GM12864 (cell line): ENCODE results near the gene IL15.

Experiments used
- DNase-seq: peaks from one replicate; pipeline ENCODE4 v3.0.0-alpha.2; 2011; ENCODE audit warnings: low read depth
- H3K4me3 ChIP-seq: 2 replicates; pipeline ENCODE4 v1.5.1; 2011; ENCODE audit warnings: mild to moderate bottlenecking, low read depth, low read length, control low read depth
- CTCF ChIP-seq: IDR thresholded peaks from 2 replicates; pipeline ENCODE4 v1.5.1; 2011; ENCODE audit warnings: low read depth, mild to moderate bottlenecking, moderate library complexity, low read length, control low read depth, inconsistent platforms; ENCODE audit errors: missing control alignments

The IL15 gene

GRCh38 chr4:141711211-141711610, 74.8 kb downstream of the IL15 start:
- peak; percentile 54 for TF ChIP-seq CTCF
- H3K4me3 ChIP-seq, result no peak overlapping the region
- no peak for DNase-seq

DNA sequence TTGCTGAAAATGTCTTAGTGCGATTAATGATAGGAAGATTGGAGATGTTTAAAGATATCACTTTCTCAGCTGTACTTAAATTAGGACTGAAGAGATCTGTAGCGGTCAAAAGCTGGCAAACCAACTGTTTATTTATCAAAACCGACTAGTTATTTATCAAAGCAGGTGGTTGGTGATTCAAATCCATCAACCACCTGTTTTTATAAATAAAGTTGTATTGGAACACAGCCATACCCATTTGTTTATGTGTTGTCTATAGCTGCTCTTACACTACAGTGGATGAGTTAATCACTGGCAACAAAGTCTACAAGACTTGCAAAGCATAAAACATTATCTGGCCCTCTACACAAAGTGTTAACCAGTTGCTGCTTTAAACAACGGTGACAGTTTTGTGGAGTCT, 76.8 kb downstream of the IL15 start:
- H3K4me3 ChIP-seq, result no peak overlapping the region
- no peak for TF ChIP-seq CTCF
- DNase-seq, result no peak

GRCh38 chr4:141713771-141714445, 77.5 kb downstream of the IL15 start:
- TF ChIP-seq CTCF, result no peak
- no peak overlapping the region for H3K4me3 ChIP-seq
- DNase-seq, result no peak

- H3K4me3 ChIP-seq, result no peak overlapping the region
- DNase-seq, result no peak
- TF ChIP-seq CTCF, result no peak
These were observed 83.2 kb downstream of the IL15 start for GRCh38 chr4:141719585-141719984.

DNA sequence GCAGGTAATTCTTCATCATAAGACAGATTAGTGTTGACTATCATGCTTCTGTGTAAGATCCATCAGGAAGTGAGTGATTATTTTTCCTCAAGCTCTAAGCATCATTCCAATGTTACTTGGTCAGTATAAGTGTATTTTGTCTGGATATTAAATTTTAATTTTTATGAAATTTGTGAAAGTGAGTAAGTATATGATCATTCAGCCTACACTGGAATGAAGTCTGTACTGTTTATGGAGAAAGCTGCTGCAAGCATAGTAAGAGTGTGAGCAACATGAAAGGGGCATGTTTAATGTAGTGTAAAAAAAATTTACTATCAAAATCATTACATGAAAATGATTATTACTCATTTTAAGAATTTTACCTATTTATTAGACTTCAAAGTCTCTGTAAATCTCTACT, 84.8 kb downstream of the IL15 start:
- no peak for DNase-seq
- no peak for TF ChIP-seq CTCF
- H3K4me3 ChIP-seq, result no peak overlapping the region

GRCh38 chr4:141724646-141725045, 88.3 kb downstream of the IL15 start:
- DNase-seq, result no peak
- no peak for TF ChIP-seq CTCF

GRCh38 chr4:141727420-141727819, 91.0 kb downstream of the IL15 start:
- no peak for DNase-seq
- no peak overlapping the region for H3K4me3 ChIP-seq
- TF ChIP-seq CTCF, result no peak

More at GRCh38 chr4:141724646-141725045, 88.3 kb downstream of the IL15 start:
- no peak overlapping the region for H3K4me3 ChIP-seq
